Transverse colon (tissue), 3 donors: ENCODE measurements around the gene TTC1.

ENCODE experiments used
- EP300 ChIP-seq: sonication (generic); formaldehyde crosslinking; IDR thresholded peaks from one replicate; pipeline ENCODE4 v1.6.1; 2017; ENCODE audit warnings: antibody characterized with exemption, low read depth
- POLR2A ChIP-seq: fragments of 450-650 bp; IDR thresholded peaks from one replicate; pipeline ENCODE4 v1.6.1; 2016; ENCODE audit warnings: antibody characterized with exemption, mild to moderate bottlenecking, moderate library complexity
- TF ChIP-seq, protein P1 (sequence below), 5 experiments: fragments of 200-600 bp in 3 of 5; fragments of 450-650 bp in 2 of 5; sonication (generic) in 3 of 5; IDR thresholded peaks; 1 replicate in 2 of 5; 2 replicates in 3 of 5; pipeline ENCODE4 v1.5.1; 2016 to 2017; ENCODE audit warnings: antibody characterized with exemption in 5 of 5, inconsistent platforms in 3 of 5, mild to moderate bottlenecking in 2 of 5, moderate library complexity in 1 of 5

DNA sequence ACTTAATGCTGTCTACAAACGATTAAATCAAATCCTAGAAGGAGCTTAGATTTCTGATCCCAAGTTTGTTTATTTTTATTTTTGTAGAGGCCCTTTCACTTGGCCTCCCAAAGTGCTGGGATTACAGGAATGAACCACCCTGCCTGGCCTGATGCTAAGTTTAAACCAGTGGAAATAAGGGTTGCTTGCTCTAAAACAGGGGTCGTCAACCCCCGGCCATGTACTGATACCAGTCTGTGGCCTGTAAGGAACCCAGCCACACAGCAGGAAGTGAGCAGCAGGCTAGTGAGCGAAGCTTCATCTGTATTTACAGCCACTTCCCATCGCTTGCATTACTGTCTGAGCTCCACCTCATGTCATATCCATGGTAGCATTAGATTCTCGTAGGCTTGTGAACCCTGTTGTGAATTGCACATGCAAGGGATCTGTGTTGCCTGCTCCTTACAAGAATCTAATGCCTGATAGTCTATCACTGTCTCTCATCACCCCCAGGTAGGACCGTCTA lies 11.4 kb downstream of the TTC1 start:
- TF ChIP-seq, protein P1, sequence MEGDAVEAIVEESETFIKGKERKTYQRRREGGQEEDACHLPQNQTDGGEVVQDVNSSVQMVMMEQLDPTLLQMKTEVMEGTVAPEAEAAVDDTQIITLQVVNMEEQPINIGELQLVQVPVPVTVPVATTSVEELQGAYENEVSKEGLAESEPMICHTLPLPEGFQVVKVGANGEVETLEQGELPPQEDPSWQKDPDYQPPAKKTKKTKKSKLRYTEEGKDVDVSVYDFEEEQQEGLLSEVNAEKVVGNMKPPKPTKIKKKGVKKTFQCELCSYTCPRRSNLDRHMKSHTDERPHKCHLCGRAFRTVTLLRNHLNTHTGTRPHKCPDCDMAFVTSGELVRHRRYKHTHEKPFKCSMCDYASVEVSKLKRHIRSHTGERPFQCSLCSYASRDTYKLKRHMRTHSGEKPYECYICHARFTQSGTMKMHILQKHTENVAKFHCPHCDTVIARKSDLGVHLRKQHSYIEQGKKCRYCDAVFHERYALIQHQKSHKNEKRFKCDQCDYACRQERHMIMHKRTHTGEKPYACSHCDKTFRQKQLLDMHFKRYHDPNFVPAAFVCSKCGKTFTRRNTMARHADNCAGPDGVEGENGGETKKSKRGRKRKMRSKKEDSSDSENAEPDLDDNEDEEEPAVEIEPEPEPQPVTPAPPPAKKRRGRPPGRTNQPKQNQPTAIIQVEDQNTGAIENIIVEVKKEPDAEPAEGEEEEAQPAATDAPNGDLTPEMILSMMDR (IDR thresholded peaks at IDR 0.05): no peak
- TF ChIP-seq EP300: no peak
- TF ChIP-seq POLR2A: no peak
